GM12801 (cell line): ENCODE data around the gene UBALD1.

Experiments used
- TF ChIP-seq, protein P1 (sequence below): IDR thresholded peaks from one replicate; pipeline ENCODE4 v1.5.1; 2011; ENCODE audit warnings: control low read depth; ENCODE audit not compliant: insufficient read length; ENCODE audit errors: extremely low read depth

Gene UBALD1

DNA sequence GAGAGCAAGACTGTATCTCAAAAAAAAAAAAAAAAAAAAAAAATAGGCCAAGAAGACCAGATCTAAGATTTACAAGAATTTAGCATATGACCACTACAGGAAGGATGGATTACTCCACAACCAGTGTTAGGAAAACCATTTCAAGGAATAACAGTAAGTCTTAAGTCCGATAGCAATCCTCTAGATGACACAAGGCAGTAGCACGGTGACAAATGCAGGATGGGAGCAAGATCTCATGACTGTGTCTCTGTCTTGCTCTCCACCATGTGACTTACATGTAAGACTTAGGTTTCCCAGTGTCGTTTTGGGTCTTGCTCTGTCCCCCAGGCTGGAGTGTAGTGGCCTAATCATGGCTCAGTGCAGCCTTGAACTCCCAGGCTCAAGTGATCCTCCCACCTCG, 30.8 kb downstream of the UBALD1 start:
- TF ChIP-seq, protein P1, sequence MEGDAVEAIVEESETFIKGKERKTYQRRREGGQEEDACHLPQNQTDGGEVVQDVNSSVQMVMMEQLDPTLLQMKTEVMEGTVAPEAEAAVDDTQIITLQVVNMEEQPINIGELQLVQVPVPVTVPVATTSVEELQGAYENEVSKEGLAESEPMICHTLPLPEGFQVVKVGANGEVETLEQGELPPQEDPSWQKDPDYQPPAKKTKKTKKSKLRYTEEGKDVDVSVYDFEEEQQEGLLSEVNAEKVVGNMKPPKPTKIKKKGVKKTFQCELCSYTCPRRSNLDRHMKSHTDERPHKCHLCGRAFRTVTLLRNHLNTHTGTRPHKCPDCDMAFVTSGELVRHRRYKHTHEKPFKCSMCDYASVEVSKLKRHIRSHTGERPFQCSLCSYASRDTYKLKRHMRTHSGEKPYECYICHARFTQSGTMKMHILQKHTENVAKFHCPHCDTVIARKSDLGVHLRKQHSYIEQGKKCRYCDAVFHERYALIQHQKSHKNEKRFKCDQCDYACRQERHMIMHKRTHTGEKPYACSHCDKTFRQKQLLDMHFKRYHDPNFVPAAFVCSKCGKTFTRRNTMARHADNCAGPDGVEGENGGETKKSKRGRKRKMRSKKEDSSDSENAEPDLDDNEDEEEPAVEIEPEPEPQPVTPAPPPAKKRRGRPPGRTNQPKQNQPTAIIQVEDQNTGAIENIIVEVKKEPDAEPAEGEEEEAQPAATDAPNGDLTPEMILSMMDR = no peak

DNA sequence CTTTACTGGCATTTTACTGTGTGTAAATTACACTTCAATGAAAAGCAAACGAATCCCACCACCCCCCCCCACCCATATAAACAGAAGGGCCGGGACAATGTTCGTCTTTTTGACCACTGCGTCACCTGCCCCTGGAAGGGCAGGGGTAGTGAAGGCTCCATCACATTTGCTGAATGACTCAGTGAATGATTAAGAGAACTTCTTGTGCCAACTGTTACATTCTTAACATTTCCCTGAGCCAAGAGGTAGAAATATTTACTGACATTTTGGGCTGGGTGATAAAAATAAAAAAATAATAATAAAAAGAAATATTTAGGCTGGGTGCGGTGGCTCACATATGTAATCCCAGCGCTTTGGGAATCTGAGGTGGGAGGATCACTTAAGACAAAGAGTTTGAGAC, 34.4 kb downstream of the UBALD1 start:
- TF ChIP-seq, protein P1 = no peak

DNA sequence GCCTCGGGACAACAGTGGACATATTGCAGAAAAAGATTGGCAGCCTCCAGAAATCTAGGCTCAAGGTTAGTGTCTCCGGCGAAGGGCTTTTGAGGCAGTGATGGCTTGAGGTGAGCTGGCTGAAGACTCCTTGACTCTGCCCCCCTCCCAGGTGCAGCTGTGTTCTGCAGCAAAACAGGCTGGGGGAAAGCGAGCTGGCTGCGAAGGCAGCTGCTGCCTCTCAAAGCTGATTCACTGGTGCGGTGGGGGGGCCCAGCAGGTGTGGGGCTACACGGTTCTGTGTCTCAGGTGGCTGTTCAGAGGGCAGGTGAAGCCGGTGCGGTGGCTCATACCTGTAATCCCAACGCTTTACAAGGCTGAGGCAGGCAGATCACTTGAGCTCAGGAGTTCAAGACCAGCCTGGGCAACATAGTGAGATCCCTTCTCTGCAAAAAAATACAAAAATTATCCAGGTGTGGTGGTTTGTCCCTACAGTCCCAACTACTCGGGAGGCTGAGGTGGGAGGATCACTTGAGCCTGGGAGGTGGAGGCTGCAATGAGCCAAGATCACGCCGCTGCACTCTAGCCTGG, 35.6 kb downstream of the UBALD1 start:
- TF ChIP-seq, protein P1 = no peak

DNA sequence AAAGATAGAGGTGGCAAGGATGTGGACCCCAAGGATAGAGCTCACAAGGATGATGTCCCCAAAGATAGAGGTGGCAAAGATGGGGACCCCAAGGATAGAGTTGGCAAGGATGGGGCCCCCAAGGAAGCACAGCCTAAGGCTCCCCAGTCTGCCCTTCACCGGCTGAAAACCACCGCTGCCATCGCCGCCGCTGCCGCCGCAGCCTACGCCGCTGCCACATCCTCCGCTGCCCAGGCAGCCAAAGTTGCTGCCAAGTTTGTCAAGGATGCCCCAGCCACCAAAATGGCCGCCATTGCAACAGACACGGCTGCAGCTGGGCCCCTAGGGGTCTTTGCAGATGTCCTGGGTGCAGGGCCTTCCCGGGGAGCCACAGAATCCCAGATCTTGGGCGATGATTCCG, 38.7 kb downstream of the UBALD1 start:
- TF ChIP-seq, protein P1 = no peak

DNA sequence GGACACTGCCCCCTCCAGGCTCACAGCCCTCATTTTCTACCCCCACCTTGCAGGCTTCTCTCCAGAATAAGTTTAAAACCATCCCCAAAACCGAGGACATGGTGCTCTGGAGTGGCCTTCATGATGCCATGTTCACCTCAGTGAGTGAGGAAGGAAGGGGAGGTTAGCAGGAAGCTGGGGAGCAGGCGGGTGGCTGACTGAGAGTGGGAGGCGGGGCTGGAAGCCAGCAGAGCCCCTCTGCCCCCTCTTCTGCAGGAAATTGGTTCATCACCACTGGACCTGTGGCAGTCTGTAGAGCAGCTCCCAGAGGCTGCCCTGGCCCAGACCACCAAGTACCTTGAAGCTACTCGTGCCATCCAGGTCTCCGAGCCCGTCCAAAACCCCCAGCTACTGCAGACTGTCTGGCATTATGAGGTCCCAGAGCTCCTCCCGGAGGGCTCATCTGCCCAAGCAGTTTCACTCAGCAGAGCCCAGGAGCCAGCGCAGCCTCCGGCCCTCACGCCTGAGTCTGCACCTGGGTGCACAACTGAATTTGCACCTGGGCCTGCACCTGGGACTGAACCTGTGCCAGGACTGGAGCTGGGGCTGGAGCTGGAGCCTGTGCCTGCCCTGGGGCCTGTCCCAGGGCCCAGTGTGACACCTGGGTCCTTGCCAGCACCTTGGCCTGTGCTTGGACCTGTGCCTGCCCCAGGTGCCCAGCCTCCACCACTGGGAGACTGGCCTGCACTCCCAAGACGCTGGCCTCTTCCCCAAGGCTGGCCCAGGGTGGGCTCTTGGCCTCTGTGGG, 39.6 kb downstream of the UBALD1 start:
- TF ChIP-seq, protein P1 = no peak

DNA sequence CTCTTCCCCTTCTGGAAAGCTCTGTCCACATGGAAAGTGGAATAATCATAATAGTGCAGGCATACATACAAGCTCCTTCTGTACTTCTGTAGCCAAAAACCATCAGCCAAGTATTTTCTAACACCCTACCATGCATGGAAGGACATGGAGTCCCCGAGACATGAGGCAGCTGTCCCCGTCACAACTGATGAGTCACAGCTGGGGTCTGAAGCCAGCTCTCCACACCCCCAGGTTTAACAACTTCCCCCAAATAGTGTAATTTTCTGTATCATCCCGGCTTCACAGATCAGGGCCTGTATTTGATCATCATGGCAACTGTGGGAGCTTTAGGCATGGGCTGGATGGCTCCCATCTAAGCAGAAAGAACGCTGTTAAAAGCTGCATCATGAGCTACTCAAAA, 42.0 kb downstream of the UBALD1 start:
- TF ChIP-seq, protein P1 = no peak

DNA sequence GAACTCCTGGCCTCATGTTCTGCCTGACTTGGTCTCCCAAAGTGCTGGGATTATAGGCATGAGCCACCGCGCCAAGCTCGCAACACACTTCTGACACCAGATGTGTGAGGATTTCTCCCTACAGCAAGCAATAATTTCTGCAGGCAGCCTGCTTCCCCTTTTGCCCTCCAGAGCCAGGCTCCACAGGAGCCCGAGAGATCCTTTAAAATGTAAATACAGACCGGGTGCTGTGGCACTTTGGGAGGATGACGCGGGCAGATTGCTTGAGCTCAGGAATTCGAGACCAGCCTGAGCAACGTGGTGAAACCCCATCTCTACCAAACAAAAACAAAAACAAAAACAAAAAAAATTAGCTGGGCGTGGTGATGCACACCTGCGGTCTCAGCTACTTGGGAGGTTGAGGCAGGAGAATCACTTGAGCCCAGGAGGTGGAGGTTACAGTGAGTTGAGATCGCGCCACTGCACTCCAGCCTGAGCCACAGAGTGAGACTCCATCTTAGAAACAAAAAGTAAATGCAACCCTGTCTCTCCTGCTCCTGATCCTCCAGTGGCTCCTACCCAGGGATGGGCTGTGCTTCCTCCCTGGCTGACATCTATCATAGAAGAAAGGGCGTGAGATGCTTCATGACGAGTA, 43.9 kb downstream of the UBALD1 start:
- TF ChIP-seq, protein P1 = no peak
